Hepatocyte (in vitro differentiated cells): ENCODE data around the gene PVR.

ENCODE experiments used
- CTCF ChIP-seq: fragments of 200-600 bp; sonication (generic); IDR thresholded peaks from 2 replicates; pipeline ENCODE4 v1.5.1; 2016; ENCODE audit warnings: antibody characterized with exemption, mild to moderate bottlenecking; ENCODE audit not compliant: poor library complexity
- EZH2 ChIP-seq: fragments of 200-600 bp; sonication (generic); IDR thresholded peaks from 2 replicates; pipeline ENCODE4 v1.6.1; 2016; ENCODE audit warnings: antibody characterized with exemption, mild to moderate bottlenecking, borderline replicate concordance

- no peak for TF ChIP-seq CTCF
- no peak for TF ChIP-seq EZH2
These were observed 47.1 kb upstream of the PVR start for GRCh38 chr19:44596428-44597130.
